Caco-2 (cell line): ENCODE measurements around the gene FBXO5. TPM values are rescaled to one million over a fixed set of nuclear protein-coding genes. Genes with fewer than 3 reads are reported as not detected.
"Not testable (repeated sequence)": the region's sequence is repeated elsewhere in the genome, so short reads cannot be mapped to it uniquely, and the experiment has no call there.

Experiments
- BruUV-seq: library from RNA; stranded (reverse); fragments of 400-500 nt; replicated peaks from 2 replicates; lab custom pipeline; 2021; lab: Mats Ljungman, UMichigan
- CTCF ChIA-PET: fragments of 300-600 bp; sonication (Branson Sonifier 250); formaldehyde crosslinking; loops from one replicate; lab custom pipeline; 2022; ENCODE audit warnings: antibody characterized with exemption; lab: Charles Lee
- POLR2A ChIA-PET: fragments of 300-600 bp; sonication (Branson Sonifier 250); formaldehyde crosslinking; loops from one replicate; lab custom pipeline; 2022; ENCODE audit warnings: antibody characterized with exemption; lab: Charles Lee
- DNase-seq, 2 experiments: peaks; one replicate each; pipeline versions ENCODE4 v3.0.0 to v3.0.0-alpha.2; 2020 to 2022
- H3K27me3 ChIP-seq: replicated peaks from 2 replicates; pipeline ENCODE4 v1.6.0; 2011; ENCODE audit warnings: low read length; ENCODE audit not compliant: control insufficient read depth, insufficient read depth
- H3K36me3 ChIP-seq: 2 replicates; pipeline ENCODE4 v1.5.1; 2011; ENCODE audit warnings: low read length; ENCODE audit not compliant: control insufficient read depth, insufficient read depth
- H3K4me1 ChIP-seq: fragments of 250-450 bp; sonication (Bioruptor Pico); 2 replicates; pipeline ENCODE4 v1.5.1; 2020; ENCODE audit warnings: mild to moderate bottlenecking
- H3K4me3 ChIP-seq: 2 replicates; pipeline ENCODE4 v1.5.1; 2011; ENCODE audit warnings: low read depth, mild to moderate bottlenecking, control low read depth, low read length
- H3K9me3 ChIP-seq: fragments of 250-450 bp; sonication (Bioruptor Pico); 2 replicates; pipeline ENCODE4 v1.5.1; 2020; ENCODE audit warnings: mild to moderate bottlenecking, moderate library complexity
- H3K27ac Mint-ChIP-seq: one replicate; pipeline ENCODE4 v1.8.0; 2022; ENCODE audit warnings: mixed read lengths; ENCODE audit not compliant: unreplicated experiment
- H3K27me3 Mint-ChIP-seq: one replicate; pipeline ENCODE4 v1.8.0; 2022; ENCODE audit warnings: mixed read lengths; ENCODE audit not compliant: insufficient read depth, unreplicated experiment
- H3K36me3 Mint-ChIP-seq: one replicate; pipeline ENCODE4 v1.8.0; 2022; ENCODE audit warnings: mild to moderate bottlenecking, mixed read lengths; ENCODE audit not compliant: insufficient read depth, unreplicated experiment
- H3K4me1 Mint-ChIP-seq: one replicate; pipeline ENCODE4 v1.8.0; 2022; ENCODE audit warnings: low read depth, mixed read lengths; ENCODE audit not compliant: unreplicated experiment
- H3K4me3 Mint-ChIP-seq: one replicate; pipeline ENCODE4 v1.8.0; 2022; ENCODE audit warnings: mild to moderate bottlenecking, moderate library complexity, mixed read lengths; ENCODE audit not compliant: unreplicated experiment
- H3K9me3 Mint-ChIP-seq: one replicate; pipeline ENCODE4 v1.8.0; 2022; ENCODE audit warnings: mixed read lengths; ENCODE audit not compliant: unreplicated experiment
- CTCF ChIP-seq, 2 experiments: fragments of 200-600 bp in 1 of 2; IDR thresholded peaks; 1 replicate in 1 of 2; 2 replicates in 1 of 2; pipeline versions ENCODE4 v1.5.1 to v1.8.0; 2011 to 2022; ENCODE audit warnings: antibody characterized with exemption in 1 of 2, control low read depth in 1 of 2, inconsistent platforms in 1 of 2, low read depth in 1 of 2, low read length in 1 of 2, mild to moderate bottlenecking in 1 of 2, moderate library complexity in 1 of 2; ENCODE audit not compliant: insufficient read depth in 1 of 2, severe bottlenecking in 1 of 2, unreplicated experiment in 1 of 2
- intact Hi-C: fragments of 100-400 bp; cut with micrococcal nuclease; formaldehyde crosslinking; loops from one replicate; pipeline ENCODE4 v1.10.0; 2022; ENCODE audit not compliant: unreplicated experiment
- total RNA-seq: library from RNA; stranded (reverse); gene quantifications from 2 replicates; pipeline ENCODE4 v1.2.3, GENCODE V29; 2022

Gene FBXO5
- total RNA-seq, 1 experiment from 2014 or later: 35.5 TPM

- no peak for TF ChIP-seq CTCF (IDR thresholded peaks at IDR 0.05; ENCODE audit: insufficient read depth in 1 of 2, low read depth in 1 of 2, low read length in 1 of 2, severe bottlenecking in 1 of 2, unreplicated experiment in 1 of 2)
- ChIA-PET POLR2A (interaction anchor here (0.8 to 1.2 kb wide), 2 partner anchors 20 kb away, joined by 4 to 6 read pairs; partner anchors contain the start of gene FBXO5), CTCF (no interaction called here)
Measured at GRCh38 chr6:153002613-153003365, 19.9 kb upstream of the FBXO5 start, which contains the start of gene MTRF1L. Gene MTRF1L, minus strand, starts transcription at chr6:153002709. Its CDS starts 24 bp downstream, at chr6:153002685.

GRCh38 chr6:153001767-153002612 is 19.1 kb upstream of the FBXO5 start:
- no peak for TF ChIP-seq CTCF (IDR thresholded peaks at IDR 0.05; ENCODE audit: insufficient read depth in 1 of 2, low read depth in 1 of 2, low read length in 1 of 2, severe bottlenecking in 1 of 2, unreplicated experiment in 1 of 2)
- Histone ChIP-seq H3K36me3 (no peaks in the 10 kb centered on the region), H3K27me3 (no peaks in the 10 kb centered on the region), H3K4me3 (peak overlapping the region; percentile 93), H3K9me3 (no peaks in the 10 kb centered on the region), H3K4me1 (no peaks in the 10 kb centered on the region)
- H3K4me1 Mint-ChIP-seq: peaks cover 10% of the 10 kb centered on the region
- POLR2A ChIA-PET: interaction anchor here (1.2 kb wide), 1 partner anchor 19 kb away, joined by 6 read pairs; the partner anchor contains the start of gene FBXO5
- no peaks in the 10 kb centered on the region for H3K27me3 Mint-ChIP-seq
- no peaks in the 10 kb centered on the region for H3K9me3 Mint-ChIP-seq
- H3K36me3 Mint-ChIP-seq: peaks cover 35% of the 10 kb centered on the region
- CTCF ChIA-PET: no interaction called here
- peak in 1 of 2 experiments; percentile 31 for DNase-seq
- TSS peak; percentile 63 for BruUV-seq
- H3K4me3 Mint-ChIP-seq: peak overlapping the region; percentile 90
- intact Hi-C loops: loop anchor here (1.0 to 2.0 kb wide), 2 partner anchors 19 to 22 kb away; partner anchors contain the start of gene FBXO5
- H3K27ac Mint-ChIP-seq: peak overlapping the region; percentile 97

More at GRCh38 chr6:153002613-153003365, 19.9 kb upstream of the FBXO5 start, which contains the start of gene MTRF1L:
- peak within 1 kb of the TSS; percentile 97 for H3K27ac Mint-ChIP-seq
- intact Hi-C loops: loop anchor here (1.0 to 2.0 kb wide), 2 partner anchors 20 to 22 kb away; partner anchors contain the start of gene FBXO5
- Histone ChIP-seq H3K27me3 (no peaks in the 10 kb centered on the region), H3K36me3 (no peaks in the 10 kb centered on the region), H3K9me3 (no peaks in the 10 kb centered on the region), H3K4me3 (peak within 1 kb of the TSS; percentile 93), H3K4me1 (no peaks in the 10 kb centered on the region)
- H3K4me3 Mint-ChIP-seq: peak within 1 kb of the TSS; percentile 90
- peaks cover 10% of the 10 kb centered on the region for H3K4me1 Mint-ChIP-seq
- no peaks in the 10 kb centered on the region for H3K9me3 Mint-ChIP-seq
- peak; percentile 93 to 94 for DNase-seq
- no peaks in the 10 kb centered on the region for H3K27me3 Mint-ChIP-seq
- H3K36me3 Mint-ChIP-seq: peaks cover 28% of the 10 kb centered on the region
- TSS peak; percentile 71 for BruUV-seq

- H3K27me3 ChIP-seq, H3K27ac Mint-ChIP-seq, H3K9me3 ChIP-seq, H3K27me3 Mint-ChIP-seq, H3K9me3 Mint-ChIP-seq, CTCF ChIA-PET, H3K4me3 ChIP-seq, POLR2A ChIA-PET, DNase-seq, H3K4me1 ChIP-seq, H3K36me3 ChIP-seq, intact Hi-C loops, BruUV-seq: not testable (repeated sequence)
- H3K4me3 Mint-ChIP-seq: peak overlapping the region; percentile 90
- peaks cover 10% of the 10 kb centered on the region for H3K4me1 Mint-ChIP-seq
- H3K36me3 Mint-ChIP-seq: peaks cover 42% of the 10 kb centered on the region
Measured at GRCh38 chr6:153000790-153001189, 17.9 kb upstream of the FBXO5 start.
